Measurements from ENCODE around the gene F11. TPM values are rescaled to one million over a fixed set of nuclear protein-coding genes. Genes with fewer than 3 reads are reported as not detected.
"Not testable (repeated sequence)": the region's sequence is repeated elsewhere in the genome, so short reads cannot be mapped to it uniquely, and the experiment has no call there.

The F11 gene
- total and polyA plus RNA-seq, 2 donors (not counting 1 experiment from before 2014, with no cell fraction given): 0.06 TPM; not detected in 1

DNA sequence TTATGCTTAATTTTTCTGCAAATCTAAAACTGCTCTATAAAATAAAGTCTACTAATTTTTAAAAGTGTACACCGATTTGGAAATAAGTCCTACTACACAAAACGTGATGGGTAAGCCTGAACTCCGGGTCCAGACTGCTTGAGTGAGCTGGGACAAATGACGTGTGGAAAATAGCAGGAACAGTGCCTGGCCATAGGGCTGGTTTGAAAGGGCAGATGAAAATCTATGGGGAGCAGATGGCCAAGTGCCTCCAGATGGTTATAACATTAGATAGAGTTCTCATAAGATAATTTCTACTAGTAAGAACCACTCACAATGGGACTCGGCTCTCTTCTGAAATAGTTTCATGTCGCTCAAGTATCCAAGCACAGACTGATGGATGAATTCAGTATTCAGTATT is 52.5 kb downstream of the F11 start:
- TF ChIP-seq EZH2 (IDR thresholded peaks at IDR 0.05; ENCODE audit: borderline replicate concordance, insufficient read depth, low read depth, low read length, poor library complexity, severe bottlenecking): no peak
- TF ChIP-seq, protein P1, sequence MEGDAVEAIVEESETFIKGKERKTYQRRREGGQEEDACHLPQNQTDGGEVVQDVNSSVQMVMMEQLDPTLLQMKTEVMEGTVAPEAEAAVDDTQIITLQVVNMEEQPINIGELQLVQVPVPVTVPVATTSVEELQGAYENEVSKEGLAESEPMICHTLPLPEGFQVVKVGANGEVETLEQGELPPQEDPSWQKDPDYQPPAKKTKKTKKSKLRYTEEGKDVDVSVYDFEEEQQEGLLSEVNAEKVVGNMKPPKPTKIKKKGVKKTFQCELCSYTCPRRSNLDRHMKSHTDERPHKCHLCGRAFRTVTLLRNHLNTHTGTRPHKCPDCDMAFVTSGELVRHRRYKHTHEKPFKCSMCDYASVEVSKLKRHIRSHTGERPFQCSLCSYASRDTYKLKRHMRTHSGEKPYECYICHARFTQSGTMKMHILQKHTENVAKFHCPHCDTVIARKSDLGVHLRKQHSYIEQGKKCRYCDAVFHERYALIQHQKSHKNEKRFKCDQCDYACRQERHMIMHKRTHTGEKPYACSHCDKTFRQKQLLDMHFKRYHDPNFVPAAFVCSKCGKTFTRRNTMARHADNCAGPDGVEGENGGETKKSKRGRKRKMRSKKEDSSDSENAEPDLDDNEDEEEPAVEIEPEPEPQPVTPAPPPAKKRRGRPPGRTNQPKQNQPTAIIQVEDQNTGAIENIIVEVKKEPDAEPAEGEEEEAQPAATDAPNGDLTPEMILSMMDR (IDR thresholded peaks at IDR 0.05): no peak
- no peaks in the 10 kb centered on the region for H3K9me3 Mint-ChIP-seq (ENCODE audit: insufficient read depth)
- DNase-seq (no peak), ATAC-seq (ENCODE audit: low read depth) (no peak)
- H3K4me3 ChIP-seq (ENCODE audit: control extremely low read depth in 1 of 5, extremely low read depth in 1 of 5, insufficient read depth in 1 of 5, low read depth in 2 of 5, low read length in 4 of 5): no peak overlapping the region
- H3K9me3 ChIP-seq (ENCODE audit: control extremely low read depth in 1 of 3, control insufficient read depth in 2 of 3, insufficient read depth in 1 of 3, low read length in 2 of 3): no peaks in the 10 kb centered on the region
- no peak overlapping the region for H3K4me2 ChIP-seq (replicated peaks; ENCODE audit: low read depth, low read length, poor library complexity, severe bottlenecking)
- no peak overlapping the region for H3K9ac ChIP-seq (ENCODE audit: low read length)
- no peaks in the 10 kb centered on the region for H3K79me2 ChIP-seq (ENCODE audit: control insufficient read depth, insufficient read depth, low read length)
- no peaks in the 10 kb centered on the region for H4K20me1 ChIP-seq (ENCODE audit: control insufficient read depth, insufficient read depth, low read length, poor library complexity, severe bottlenecking)
- H2AFZ ChIP-seq (ENCODE audit: insufficient read depth, low read depth, low read length, poor library complexity, severe bottlenecking): no peak overlapping the region
- no peaks in the 10 kb centered on the region for H3K4me1 Mint-ChIP-seq
- no peaks in the 10 kb centered on the region for H3K27me3 ChIP-seq (replicated peaks in 1 of 4; ENCODE audit: control extremely low read depth in 1 of 4, control insufficient read depth in 3 of 4, insufficient read depth in 4 of 4, low read length in 3 of 4)
- no peaks in the 10 kb centered on the region for H3K27me3 Mint-ChIP-seq
- no peaks in the 10 kb centered on the region for H3K4me1 ChIP-seq (ENCODE audit: control insufficient read depth in 2 of 2, insufficient read depth in 2 of 2, low read length in 2 of 2)
- POLR2A ChIA-PET: no interaction called here
- 67% methylated on average over 1 of the region's 6 CpGs for WGBS (ENCODE audit: insufficient coverage)
- CTCF ChIA-PET: no interaction called here
- intact Hi-C loops (cut with micrococcal nuclease): no loop called here
- H3K27ac ChIP-seq (ENCODE audit: low read length in 2 of 2): no peak overlapping the region
- no peak overlapping the region for H3K27ac Mint-ChIP-seq
- no peaks in the 10 kb centered on the region for H3K36me3 ChIP-seq (replicated peaks in 1 of 2; ENCODE audit: control extremely low read depth in 1 of 2, control insufficient read depth in 1 of 2, extremely low read depth in 1 of 2, insufficient read depth in 2 of 2, low read length in 1 of 2)
- no peak overlapping the region for H3K4me3 Mint-ChIP-seq

DNA sequence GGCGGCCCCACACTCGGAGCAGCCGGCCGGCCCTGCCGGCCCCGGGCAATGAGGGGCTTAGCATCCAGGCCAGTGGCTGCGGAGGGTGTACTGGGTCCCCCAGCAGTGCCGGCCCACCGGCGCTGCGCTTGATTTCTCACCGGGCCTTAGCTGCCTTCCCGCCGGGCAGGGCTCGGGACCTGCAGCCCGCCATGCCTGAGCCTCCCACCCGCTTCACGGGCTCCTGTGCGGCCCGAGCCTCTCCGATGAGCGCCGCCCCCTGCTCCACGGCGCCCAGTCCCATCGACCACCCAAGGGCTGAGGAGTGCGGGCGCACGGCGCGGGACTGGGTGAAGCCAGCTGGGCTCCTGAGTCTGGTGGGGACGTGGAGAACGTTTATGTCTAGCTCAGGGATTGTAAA is 58.7 kb downstream of the F11 start:
- 97% methylated on average over 16 of the region's 33 CpGs for WGBS (ENCODE audit: insufficient coverage)
- H3K9ac ChIP-seq (ENCODE audit: low read length); ATAC-seq (ENCODE audit: low read depth); H4K20me1 ChIP-seq (ENCODE audit: control insufficient read depth, insufficient read depth, low read length, poor library complexity, severe bottlenecking); H3K4me3 ChIP-seq (ENCODE audit: control extremely low read depth in 1 of 5, extremely low read depth in 1 of 5, insufficient read depth in 1 of 5, low read depth in 2 of 5, low read length in 4 of 5); H3K9me3 Mint-ChIP-seq (ENCODE audit: insufficient read depth); H3K4me3 Mint-ChIP-seq; H3K4me1 Mint-ChIP-seq; H3K27me3 ChIP-seq (replicated peaks in 1 of 4; ENCODE audit: control extremely low read depth in 1 of 4, control insufficient read depth in 3 of 4, insufficient read depth in 4 of 4, low read length in 3 of 4); H3K27ac ChIP-seq (ENCODE audit: low read length in 2 of 2); H3K36me3 ChIP-seq (replicated peaks in 1 of 2; ENCODE audit: control extremely low read depth in 1 of 2, control insufficient read depth in 1 of 2, extremely low read depth in 1 of 2, insufficient read depth in 2 of 2, low read length in 1 of 2); intact Hi-C loops (cut with micrococcal nuclease); POLR2A ChIA-PET; H3K79me2 ChIP-seq (ENCODE audit: control insufficient read depth, insufficient read depth, low read length); H3K4me1 ChIP-seq (ENCODE audit: control insufficient read depth in 2 of 2, insufficient read depth in 2 of 2, low read length in 2 of 2); H3K27ac Mint-ChIP-seq; H2AFZ ChIP-seq (ENCODE audit: insufficient read depth, low read depth, low read length, poor library complexity, severe bottlenecking); H3K27me3 Mint-ChIP-seq; CTCF ChIA-PET; DNase-seq; H3K9me3 ChIP-seq (ENCODE audit: control extremely low read depth in 1 of 3, control insufficient read depth in 2 of 3, insufficient read depth in 1 of 3, low read length in 2 of 3); H3K4me2 ChIP-seq (replicated peaks; ENCODE audit: low read depth, low read length, poor library complexity, severe bottlenecking): not testable (repeated sequence)
